Heart right ventricle (tissue), 16 donors: ENCODE data around the gene PHLDB1. TPM values are rescaled to one million over a fixed set of nuclear protein-coding genes. Genes with fewer than 3 reads are reported as not detected.

Experiments
- ATAC-seq, 8 donors: fragments of 200-7000 bp; cut with Tn5 transposase; one replicate each; pipeline ENCODE4 v1.9.1; 2020; ENCODE audit warnings: mild to moderate bottlenecking in 8 of 8, moderate library complexity in 8 of 8, moderate number of reproducible peaks in 1 of 8
- DNase-seq, 2 donors: peaks; one replicate each; pipeline ENCODE4 v3.0.0-alpha.2; 2020
- H3K27ac ChIP-seq, 10 donors: fragments of 200-600 bp; sonication (generic) in 2 of 10; one replicate each; pipeline versions ENCODE4 v1.5.0 to v1.8.0; 2020 to 2022; ENCODE audit warnings: mild to moderate bottlenecking in 3 of 10
- H3K27me3 ChIP-seq, 7 donors: fragments of 200-600 bp; one replicate each; pipeline ENCODE4 v1.8.0; 2021 to 2022; ENCODE audit warnings: mild to moderate bottlenecking in 2 of 7
- H3K36me3 ChIP-seq, 9 donors: fragments of 200-600 bp; sonication (generic) in 1 of 9; one replicate each; pipeline versions ENCODE4 v1.5.0 to v1.8.0; 2020 to 2022; ENCODE audit warnings: mild to moderate bottlenecking in 2 of 9
- H3K4me1 ChIP-seq, 9 donors: fragments of 200-600 bp; sonication (generic) in 1 of 9; one replicate each; pipeline versions ENCODE4 v1.5.0 to v1.8.0; 2020 to 2022; ENCODE audit warnings: mild to moderate bottlenecking in 4 of 9
- H3K4me3 ChIP-seq, 10 donors: fragments of 200-600 bp; sonication (generic) in 2 of 10; one replicate each; pipeline versions ENCODE4 v1.5.0 to v1.8.0; 2020 to 2022; ENCODE audit warnings: mild to moderate bottlenecking in 7 of 10, moderate library complexity in 2 of 10
- H3K9me3 ChIP-seq, 11 donors: fragments of 200-600 bp in 10 of 11; sonication (generic) in 2 of 11; one replicate each; pipeline versions ENCODE4 v1.5.0 to v1.8.0; 2013 to 2022; ENCODE audit warnings: mild to moderate bottlenecking in 2 of 11, control low read depth in 1 of 11, moderate library complexity in 1 of 11
- CTCF ChIP-seq, 9 donors: fragments of 200-600 bp; sonication (generic) in 2 of 9; IDR thresholded peaks; one replicate each; pipeline versions ENCODE4 v1.5.0 to v1.8.0; 2021 to 2022; ENCODE audit warnings: antibody characterized with exemption in 9 of 9, mild to moderate bottlenecking in 5 of 9, moderate library complexity in 1 of 9
- WGBS, 2 donors: extraction: QIAGEN DNeasy Blood & Tissue Kit; methylation state at CpG; one replicate each; pipeline ENCODE4 v1.1.7; 2013; ENCODE audit warnings: inconsistent platforms in 1 of 2; 5-methylcytosine and 5-hydroxymethylcytosine counted together
- intact Hi-C, 10 donors: fragments of 100-400 bp; cut with DNase I; formaldehyde crosslinking; loops; one replicate each; pipeline versions ENCODE4 v1.11.1 to v1.14.2; 2022
- polyA plus RNA-seq, 2 donors: library from polyadenylated mRNA; stranded (reverse); fragments of 200-250 nt; gene quantifications; one replicate each; pipeline ENCODE4 v1.2.3, GENCODE V29; 2013
- total RNA-seq, 10 donors: library from RNA; stranded (reverse); fragmentation: NEBNext Ultra II Directional in 3 of 10; extraction: Animal tissue kit (Norgen Biotek cat#: 25700) in 3 of 10; gene quantifications; one replicate each; pipeline versions ENCODE4 v1.2.1 to v1.2.4, GENCODE V29; 2021 to 2023
- donor health status: Arrhythmogenic right ventricular cardiomyopathy.
- donor health status: ischemic (EF 13 %, LVEDD 7.1; RV severe dilation, severe dysfunction).
- donor health status: healthy with polysubstance abuse.
- donor health status: DM: no; HTN: yes; CAD: no.
- donor health status: DM: no; HTN: no; CAD: no.
- donor health status: ischemic (EF 25% LVEDD 6.9; RV normal size, moderate dysfunction).
- donor health status: ischemic (EF 25% LVEDD 5.7; RV mildly dilated, moderate dysfunction).
- donor health status: healthy.
- donor health status: DM: yes; HTN: yes; CAD: no.
- donor health status: Ischemic cardiomyopathy.
- donor health status: ischemic (EF 35%, LVEDD 5.7; RV mildly dilated, moderate dysfunction).
- donor health status: nonischemic (EF 11% LVEDD 7.7; RV severe dilation, severe dysfunction).
- donor health status: DM: yes; HTN: yes; CAD: no.
- donor health status: PGD.
- donor health status: ischemic (EF 29% LVEDD 5.4; RV normal size, mild dysfunction).
- donor health status: nonischemic (EF 23%, LVEDD 6.1; RV moderate dilation, normal function).

The PHLDB1 gene
- total and polyA plus RNA-seq, 12 donors, result 74.9 to 259 (median 114) TPM

- ATAC-seq (no peak), DNase-seq (no peak)
- no peak for TF ChIP-seq CTCF (IDR thresholded peaks at IDR 0.05)
- Histone ChIP-seq H3K36me3 (peaks cover 0 to 60% (median 37%) of the 10 kb centered on the region in 9 donors), H3K27me3 (peaks cover 0 to 21% (median 0%) of the 10 kb centered on the region in 7 donors), H3K9me3 (no peaks in the 10 kb centered on the region), H3K4me3 (no peak overlapping the region), H3K27ac (peak overlapping the region in 5 of 10 donors; percentile 5 to 96 (median 47)), H3K4me1 (peaks cover 20 to 97% (median 78%) of the 10 kb centered on the region in 9 donors)
- 83 to 87% methylated on average over 6 of the region's 6 CpGs for WGBS, 2 donors
- intact Hi-C loops, result loop anchor here in 2 of 10 donors (5.0 kb wide), 2 partner anchors 42 to 633 kb away; no protein-coding TSS in a partner anchor
Observed at GRCh38 chr11:118615282-118615975, 8.0 kb downstream of the PHLDB1 start.

GRCh38 chr11:118615976-118616371 lies 8.6 kb downstream of the PHLDB1 start:
- no peak for TF ChIP-seq CTCF (IDR thresholded peaks at IDR 0.05)
- Histone ChIP-seq H3K36me3 (peaks cover 0 to 60% (median 37%) of the 10 kb centered on the region in 9 donors), H3K4me1 (peaks cover 26 to 98% (median 78%) of the 10 kb centered on the region in 9 donors), H3K4me3 (no peak overlapping the region), H3K27ac (peak overlapping the region in 5 of 10 donors; percentile 5 to 96 (median 17)), H3K27me3 (peaks cover 0 to 21% (median 0%) of the 10 kb centered on the region in 7 donors), H3K9me3 (no peaks in the 10 kb centered on the region)
- intact Hi-C loops, result loop anchor here in 2 of 10 donors (5.0 kb wide), 2 partner anchors 41 to 634 kb away; no protein-coding TSS in a partner anchor
- WGBS, 2 donors, result 88 to 89% methylated on average over 5 of the region's 5 CpGs
- DNase-seq (no peak), ATAC-seq (no peak)

- ATAC-seq (peak in 7 of 8 donors; percentile 9 to 37 (median 18)), DNase-seq (peak; percentile 70 to 78)
- WGBS, 2 donors, result 35 to 42% methylated on average over 11 of the region's 11 CpGs
- Histone ChIP-seq H3K27me3 (peaks cover 0 to 16% (median 0%) of the 10 kb centered on the region in 7 donors), H3K4me3 (peak overlapping the region in 3 of 10 donors; percentile 1 to 21 (median 4)), H3K36me3 (peaks cover 0 to 63% (median 37%) of the 10 kb centered on the region in 9 donors), H3K27ac (peak overlapping the region; percentile 70 to 96 (median 90)), H3K4me1 (peaks cover 44 to 98% (median 80%) of the 10 kb centered on the region in 9 donors), H3K9me3 (no peaks in the 10 kb centered on the region)
- TF ChIP-seq CTCF (IDR thresholded peaks at IDR 0.05), result no peak
- intact Hi-C loops, result loop anchor here in 2 of 10 donors (5.0 kb wide), 2 partner anchors 39 to 636 kb away; no protein-coding TSS in a partner anchor
Observed at GRCh38 chr11:118618115-118618990, 10.9 kb downstream of the PHLDB1 start.

- no peaks in the 10 kb centered on the region for H3K9me3 ChIP-seq
- H3K4me3 ChIP-seq, result peak overlapping the region in 2 of 10 donors; percentile 1 to 4
- WGBS, 2 donors, result 31 to 51% methylated on average over 4 of the region's 4 CpGs
- peaks cover 0 to 59% (median 34%) of the 10 kb centered on the region in 9 donors for H3K36me3 ChIP-seq
- DNase-seq, result peak; percentile 57 to 67
- peaks cover 0 to 16% (median 0%) of the 10 kb centered on the region in 7 donors for H3K27me3 ChIP-seq
- intact Hi-C loops, result loop anchor here in 2 of 10 donors (5.0 kb wide), 2 partner anchors 38 to 637 kb away; no protein-coding TSS in a partner anchor
- no peak for TF ChIP-seq CTCF (IDR thresholded peaks at IDR 0.05)
- peak overlapping the region; percentile 70 to 96 (median 90) for H3K27ac ChIP-seq
- peak; percentile 0 to 41 (median 16) for ATAC-seq
- peaks cover 46 to 99% (median 79%) of the 10 kb centered on the region in 9 donors for H3K4me1 ChIP-seq
Observed at GRCh38 chr11:118618991-118619375, 11.6 kb downstream of the PHLDB1 start.
